ENCODE measurements around the gene CENPO.

The CENPO gene

GRCh38 chr2:24836206-24836605 lies 43.0 kb downstream of the CENPO start:
- no peak for TF ChIP-seq ZNF384 (IDR thresholded peaks at IDR 0.05)
- no peak for TF ChIP-seq HDGF (IDR thresholded peaks at IDR 0.05; ENCODE audit: borderline replicate concordance)
- no peak for TF ChIP-seq TARDBP (IDR thresholded peaks at IDR 0.05)
- TF ChIP-seq SP1 (IDR thresholded peaks at IDR 0.05): no peak
- no peak for TF ChIP-seq FOXK2 (IDR thresholded peaks at IDR 0.05)
- no peak for TF ChIP-seq CTBP1 (IDR thresholded peaks at IDR 0.05; ENCODE audit: borderline replicate concordance)
- TF ChIP-seq FOXM1 (IDR thresholded peaks at IDR 0.05; ENCODE audit: borderline replicate concordance): no peak
- TF ChIP-seq L3MBTL2 (conservative IDR thresholded peaks at IDR 0.05): no peak
- no peak for TF ChIP-seq PKNOX1 (IDR thresholded peaks at IDR 0.05)
- TF ChIP-seq ELF4 (IDR thresholded peaks at IDR 0.05): no peak
- TF ChIP-seq NFRKB (IDR thresholded peaks at IDR 0.05): no peak
- TF ChIP-seq BHLHE40 (IDR thresholded peaks at IDR 0.05; ENCODE audit: borderline replicate concordance): no peak
- TF ChIP-seq FOXA1 (IDR thresholded peaks at IDR 0.05): no peak
- no peak for TF ChIP-seq LEF1 (IDR thresholded peaks at IDR 0.05; ENCODE audit: borderline replicate concordance)
- TF ChIP-seq SUZ12 (IDR thresholded peaks at IDR 0.05): no peak
- TF ChIP-seq ARNT (IDR thresholded peaks at IDR 0.05): no peak
- no peak for DNase-seq (ENCODE audit: extremely low spot score)
- ChIA-PET POLR2A (no interaction called here), CTCF (no interaction called here)

- ChIA-PET CTCF (interaction anchor here (0.8 kb wide), 1 partner anchor 64 kb away, joined by 3 read pairs; no protein-coding TSS in a partner anchor), POLR2A (no interaction called here)
- no peak for DNase-seq (ENCODE audit: extremely low spot score)
- TF ChIP-seq ARNT (IDR thresholded peaks at IDR 0.05) (no peak), CTBP1 (IDR thresholded peaks at IDR 0.05; ENCODE audit: borderline replicate concordance) (no peak), ZNF384 (IDR thresholded peaks at IDR 0.05) (no peak), NFRKB (IDR thresholded peaks at IDR 0.05) (no peak), PKNOX1 (IDR thresholded peaks at IDR 0.05) (no peak), BHLHE40 (IDR thresholded peaks at IDR 0.05; ENCODE audit: borderline replicate concordance) (no peak), L3MBTL2 (conservative IDR thresholded peaks at IDR 0.05) (no peak), ELF4 (IDR thresholded peaks at IDR 0.05) (no peak), FOXM1 (IDR thresholded peaks at IDR 0.05; ENCODE audit: borderline replicate concordance) (no peak), FOXA1 (IDR thresholded peaks at IDR 0.05) (no peak)
Observed at GRCh38 chr2:24836706-24837105, 43.5 kb downstream of the CENPO start.

- ChIA-PET CTCF (no interaction called here), POLR2A (no interaction called here)
- TF ChIP-seq ELF4 (IDR thresholded peaks at IDR 0.05) (no peak), FOXM1 (IDR thresholded peaks at IDR 0.05; ENCODE audit: borderline replicate concordance) (no peak), SP1 (IDR thresholded peaks at IDR 0.05) (no peak), PKNOX1 (IDR thresholded peaks at IDR 0.05) (no peak), TARDBP (IDR thresholded peaks at IDR 0.05) (no peak), HDGF (IDR thresholded peaks at IDR 0.05; ENCODE audit: borderline replicate concordance) (no peak), NFRKB (IDR thresholded peaks at IDR 0.05) (no peak), L3MBTL2 (conservative IDR thresholded peaks at IDR 0.05) (no peak), CTBP1 (IDR thresholded peaks at IDR 0.05; ENCODE audit: borderline replicate concordance) (no peak), BHLHE40 (IDR thresholded peaks at IDR 0.05; ENCODE audit: borderline replicate concordance) (no peak), LEF1 (IDR thresholded peaks at IDR 0.05; ENCODE audit: borderline replicate concordance) (no peak), ARNT (IDR thresholded peaks at IDR 0.05) (no peak), FOXA1 (IDR thresholded peaks at IDR 0.05) (no peak)
- DNase-seq (ENCODE audit: extremely low spot score): no peak
Observed at GRCh38 chr2:24837996-24838513, 44.8 kb downstream of the CENPO start.

GRCh38 chr2:24838541-24838940 lies 45.3 kb downstream of the CENPO start:
- ChIA-PET CTCF (no interaction called here), POLR2A (no interaction called here)
- TF ChIP-seq SUZ12 (IDR thresholded peaks at IDR 0.05) (no peak), TARDBP (IDR thresholded peaks at IDR 0.05) (no peak), L3MBTL2 (conservative IDR thresholded peaks at IDR 0.05) (no peak), FOXM1 (IDR thresholded peaks at IDR 0.05; ENCODE audit: borderline replicate concordance) (no peak), SP1 (IDR thresholded peaks at IDR 0.05) (no peak), ZNF384 (IDR thresholded peaks at IDR 0.05) (no peak), FOXA1 (IDR thresholded peaks at IDR 0.05) (no peak), PKNOX1 (IDR thresholded peaks at IDR 0.05) (no peak), ELF4 (IDR thresholded peaks at IDR 0.05) (no peak), NFRKB (IDR thresholded peaks at IDR 0.05) (no peak), LEF1 (IDR thresholded peaks at IDR 0.05; ENCODE audit: borderline replicate concordance) (no peak)
- no peak for DNase-seq (ENCODE audit: extremely low spot score)

- ChIA-PET POLR2A (no interaction called here), CTCF (no interaction called here)
- DNase-seq (ENCODE audit: extremely low spot score): no peak
- TF ChIP-seq LEF1 (IDR thresholded peaks at IDR 0.05; ENCODE audit: borderline replicate concordance): no peak
- TF ChIP-seq TARDBP (IDR thresholded peaks at IDR 0.05): no peak
- no peak for TF ChIP-seq SUZ12 (IDR thresholded peaks at IDR 0.05)
- TF ChIP-seq ELF4 (IDR thresholded peaks at IDR 0.05): no peak
- no peak for TF ChIP-seq NFRKB (IDR thresholded peaks at IDR 0.05)
- no peak for TF ChIP-seq HDGF (IDR thresholded peaks at IDR 0.05; ENCODE audit: borderline replicate concordance)
- TF ChIP-seq FOXK2 (IDR thresholded peaks at IDR 0.05): no peak
- TF ChIP-seq ZNF384 (IDR thresholded peaks at IDR 0.05): no peak
- no peak for TF ChIP-seq FOXA1 (IDR thresholded peaks at IDR 0.05)
- TF ChIP-seq CTBP1 (IDR thresholded peaks at IDR 0.05; ENCODE audit: borderline replicate concordance): no peak
- no peak for TF ChIP-seq PKNOX1 (IDR thresholded peaks at IDR 0.05)
- TF ChIP-seq FOXM1 (IDR thresholded peaks at IDR 0.05; ENCODE audit: borderline replicate concordance): no peak
- TF ChIP-seq ARNT (IDR thresholded peaks at IDR 0.05): no peak
- TF ChIP-seq L3MBTL2 (conservative IDR thresholded peaks at IDR 0.05): no peak
- TF ChIP-seq BHLHE40 (IDR thresholded peaks at IDR 0.05; ENCODE audit: borderline replicate concordance): no peak
- no peak for TF ChIP-seq SP1 (IDR thresholded peaks at IDR 0.05)
Observed at GRCh38 chr2:24839729-24840128, 46.5 kb downstream of the CENPO start.
